PFSK-1 (cell line): Measurements from ENCODE around the gene DUSP16.

Experiments
- FOXP2 ChIP-seq: optimal IDR thresholded peaks from 2 replicates; pipeline ENCODE3; 2011; ENCODE audit warnings: borderline replicate concordance, control low read depth, inconsistent platforms; ENCODE audit not compliant: insufficient read depth; ENCODE audit errors: extremely low read length, extremely low read depth
- POLR2AphosphoS5 ChIP-seq: IDR thresholded peaks from 2 replicates; pipeline ENCODE4 v1.6.1; 2012; ENCODE audit warnings: low read depth, mild to moderate bottlenecking, control low read depth, low read length, moderate library complexity
- REST ChIP-seq, 2 experiments: IDR thresholded peaks; 2 replicates each; pipeline versions ENCODE4 v1.6.1 to v1.8.0; 2011 to 2012; ENCODE audit warnings: low read depth in 2 of 2, low read length in 2 of 2, control low read depth in 1 of 2, inconsistent platforms in 1 of 2, mild to moderate bottlenecking in 1 of 2, moderate library complexity in 1 of 2; ENCODE audit not compliant: insufficient read depth in 1 of 2
- SIN3A ChIP-seq: IDR thresholded peaks from 2 replicates; pipeline ENCODE4 v1.6.1; 2012; ENCODE audit warnings: mild to moderate bottlenecking, low read length, moderate library complexity, borderline replicate concordance; ENCODE audit not compliant: insufficient read depth
- TAF1 ChIP-seq: IDR thresholded peaks from 2 replicates; pipeline ENCODE4 v1.6.1; 2012; ENCODE audit warnings: low read length, control low read depth, borderline replicate concordance; ENCODE audit not compliant: insufficient read depth

Gene DUSP16

GRCh38 chr12:12549426-12549825 is 13.2 kb downstream of the DUSP16 start:
- no peak for TF ChIP-seq POLR2AphosphoS5
- no peak for TF ChIP-seq SIN3A
- no peak for TF ChIP-seq REST (IDR thresholded peaks at IDR 0.05; ENCODE audit: insufficient read depth in 1 of 2, low read depth in 2 of 2, low read length in 2 of 2)
- no peak for TF ChIP-seq FOXP2
- TF ChIP-seq TAF1: no peak

GRCh38 chr12:12548713-12549112 is 13.9 kb downstream of the DUSP16 start:
- TF ChIP-seq TAF1: no peak
- no peak for TF ChIP-seq SIN3A

DNA sequence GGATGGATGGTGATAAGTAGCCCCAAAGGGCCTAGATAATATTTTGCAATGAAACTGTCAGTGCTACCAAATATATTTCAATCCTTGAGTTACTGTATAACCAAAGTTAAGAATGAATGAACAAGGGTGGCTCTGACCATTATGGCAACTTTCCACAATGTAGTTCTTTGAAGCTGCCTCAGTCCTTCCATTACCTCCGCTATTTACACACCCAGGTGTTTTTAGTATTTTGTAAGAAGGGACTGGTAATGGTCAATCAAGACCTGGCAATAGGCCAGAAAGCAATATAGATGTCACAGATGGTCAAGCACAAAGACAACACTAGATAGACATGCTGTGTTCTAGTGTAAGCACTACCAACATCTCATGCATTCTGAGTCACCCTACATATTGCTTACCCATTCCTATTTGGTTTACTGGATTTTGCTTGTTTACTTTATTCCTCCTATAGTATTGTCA is 16.3 kb downstream of the DUSP16 start:
- TF ChIP-seq FOXP2 (no peak), SIN3A (no peak), POLR2AphosphoS5 (no peak), TAF1 (no peak), REST (IDR thresholded peaks at IDR 0.05; ENCODE audit: insufficient read depth in 1 of 2, low read depth in 2 of 2, low read length in 2 of 2) (no peak)

DNA sequence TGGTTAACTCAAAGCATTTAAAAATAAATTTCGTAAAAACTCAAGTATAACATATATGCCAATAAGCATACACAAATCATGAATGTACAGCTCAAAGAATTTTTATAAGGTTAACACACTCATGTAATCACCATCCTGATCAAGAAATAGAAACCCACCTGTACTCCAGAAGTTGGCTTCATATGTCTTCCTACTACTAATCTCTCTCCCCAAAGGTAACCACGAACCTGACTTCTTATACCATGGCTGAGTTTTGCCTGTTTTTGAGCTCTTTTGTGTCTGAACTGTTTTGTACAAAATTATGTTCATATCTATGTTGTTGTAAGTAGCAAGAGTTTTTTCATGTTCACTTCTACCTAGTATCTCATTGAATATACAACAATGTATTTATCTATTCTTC is 18.7 kb downstream of the DUSP16 start:
- TF ChIP-seq POLR2AphosphoS5: no peak
- no peak for TF ChIP-seq FOXP2
- TF ChIP-seq REST (IDR thresholded peaks at IDR 0.05; ENCODE audit: insufficient read depth in 1 of 2, low read depth in 2 of 2, low read length in 2 of 2): no peak
- TF ChIP-seq SIN3A: no peak
- no peak for TF ChIP-seq TAF1

DNA sequence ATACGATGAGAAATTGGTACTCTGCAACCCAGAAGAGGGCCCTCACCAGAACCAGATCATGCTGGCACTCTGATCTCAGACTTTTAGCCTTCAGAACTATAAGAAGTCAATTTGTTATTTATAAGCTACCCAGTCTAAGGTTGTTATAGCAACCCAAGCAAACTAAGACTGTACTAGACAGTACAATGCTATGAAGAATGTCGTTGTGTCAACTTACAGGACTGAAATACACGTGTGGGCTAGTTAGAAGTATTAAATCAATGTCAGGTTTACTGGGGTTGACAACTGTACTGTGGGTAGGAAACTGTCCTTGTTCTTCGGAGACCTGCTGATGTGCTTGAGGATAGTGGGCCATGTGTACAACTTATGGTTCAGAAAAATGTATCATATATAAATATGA is 19.7 kb downstream of the DUSP16 start:
- no peak for TF ChIP-seq REST (IDR thresholded peaks at IDR 0.05; ENCODE audit: insufficient read depth in 1 of 2, low read depth in 2 of 2, low read length in 2 of 2)
- TF ChIP-seq TAF1: no peak
- TF ChIP-seq POLR2AphosphoS5: no peak
- TF ChIP-seq SIN3A: no peak
- TF ChIP-seq FOXP2: no peak
